Panc1 (cell line): Measurements from ENCODE around the gene TMEM187. TPM values are rescaled to one million over a fixed set of nuclear protein-coding genes. Genes with fewer than 3 reads are reported as not detected.
A peak's percentile ranks its signal among the peaks of the same experiment; 100 is the strongest.

Experiments used
- ATAC-seq: fragments of 200-7000 bp; cut with Tn5 transposase; 2 replicates; pipeline ENCODE4 v1.9.1; 2020; ENCODE audit warnings: mild to moderate bottlenecking, moderate library complexity
- BruUV-seq: library from RNA; stranded (reverse); fragments of 400-500 nt; replicated peaks from 2 replicates; lab custom pipeline; 2021; lab: Mats Ljungman, UMichigan
- CTCF ChIA-PET: fragments of 300-600 bp; sonication (Branson Sonifier 250); formaldehyde crosslinking; loops from one replicate; lab custom pipeline; 2022; ENCODE audit warnings: antibody characterized with exemption; lab: Charles Lee
- POLR2A ChIA-PET: fragments of 300-600 bp; sonication (Branson Sonifier 250); formaldehyde crosslinking; loops from one replicate; lab custom pipeline; 2022; ENCODE audit warnings: antibody characterized with exemption; lab: Charles Lee
- DNase-seq: peaks from one replicate; pipeline ENCODE4 v3.0.0-alpha.2; 2010; ENCODE audit warnings: low read depth, low spot score
- H3K27ac ChIP-seq: 2 replicates; pipeline ENCODE4 v1.5.1; 2011; ENCODE audit warnings: mild to moderate bottlenecking, low read length, inconsistent platforms
- H3K27me3 ChIP-seq: fragments of 200-500 bp; sonication (Bioruptor generic); 2 replicates; pipeline ENCODE4 v1.6.0; 2014; ENCODE audit warnings: low read length, inconsistent platforms; ENCODE audit not compliant: control insufficient read depth, insufficient read depth
- H3K36me3 ChIP-seq: fragments of 200-500 bp; sonication (Bioruptor generic); 2 replicates; pipeline ENCODE4 v1.5.1; 2014; ENCODE audit warnings: inconsistent platforms, mild to moderate bottlenecking, low read length, moderate library complexity; ENCODE audit not compliant: control insufficient read depth, insufficient read depth
- H3K4me1 ChIP-seq: 2 replicates; pipeline ENCODE4 v1.5.1; 2011; ENCODE audit warnings: inconsistent platforms, mild to moderate bottlenecking, low read length, moderate library complexity; ENCODE audit not compliant: control insufficient read depth, insufficient read depth
- H3K4me3 ChIP-seq, 2 experiments: 2 replicates each; pipeline ENCODE4 v1.5.1; 2011 to 2012; ENCODE audit warnings: low read depth in 2 of 2, low read length in 2 of 2, mild to moderate bottlenecking in 2 of 2, inconsistent platforms in 1 of 2, moderate library complexity in 1 of 2
- H3K9me3 ChIP-seq: fragments of 200-500 bp; sonication (Bioruptor generic); 2 replicates; pipeline ENCODE4 v1.5.1; 2014; ENCODE audit warnings: low read depth, mild to moderate bottlenecking, inconsistent platforms, low read length, moderate library complexity; ENCODE audit not compliant: control insufficient read depth, insufficient read depth
- POLR2AphosphoS5 ChIP-seq: IDR thresholded peaks from 2 replicates; pipeline ENCODE4 v1.6.1; 2012; ENCODE audit warnings: mild to moderate bottlenecking, low read depth, low read length, moderate library complexity
- SIN3A ChIP-seq: IDR thresholded peaks from 2 replicates; pipeline ENCODE4 v1.6.1; 2012; ENCODE audit warnings: low read depth, mild to moderate bottlenecking, low read length, moderate library complexity, borderline replicate concordance; ENCODE audit not compliant: insufficient read depth
- TCF7L2 ChIP-seq: IDR thresholded peaks from 2 replicates; pipeline ENCODE4 v1.6.1; 2011; ENCODE audit warnings: mild to moderate bottlenecking, low read depth, low read length, inconsistent platforms
- in situ Hi-C: cut with HindIII; loops from 2 replicates; pipeline ENCODE4 v1.10.0; 2016; ENCODE audit warnings: low sequenced_read_pairs, low pct_unique_long_range_greater_than_20kb
- intact Hi-C: fragments of 100-400 bp; cut with micrococcal nuclease; formaldehyde crosslinking; loops from one replicate; pipeline ENCODE4 v1.10.0; 2022; ENCODE audit not compliant: unreplicated experiment
- total RNA-seq: library from RNA; stranded (reverse); gene quantifications from one replicate; pipeline ENCODE4 v1.2.1, GENCODE V29; 2021; ENCODE audit not compliant: unreplicated experiment
- TF ChIP-seq, protein P1 (sequence below), 2 experiments: IDR thresholded peaks; 2 replicates each; pipeline ENCODE4 v1.6.1; 2011 to 2012; ENCODE audit warnings: low read depth in 2 of 2, control low read depth in 1 of 2, low read length in 1 of 2, mild to moderate bottlenecking in 1 of 2, moderate library complexity in 1 of 2; ENCODE audit not compliant: insufficient read depth in 1 of 2
- TF ChIP-seq, protein P2 (sequence below): fragments of 450-650 bp; IDR thresholded peaks from 2 replicates; pipeline ENCODE4 v1.5.1; 2017; ENCODE audit warnings: mild to moderate bottlenecking

TMEM187 gene
- total RNA-seq, 1 experiment from 2014 or later, result 15.7 TPM

DNA sequence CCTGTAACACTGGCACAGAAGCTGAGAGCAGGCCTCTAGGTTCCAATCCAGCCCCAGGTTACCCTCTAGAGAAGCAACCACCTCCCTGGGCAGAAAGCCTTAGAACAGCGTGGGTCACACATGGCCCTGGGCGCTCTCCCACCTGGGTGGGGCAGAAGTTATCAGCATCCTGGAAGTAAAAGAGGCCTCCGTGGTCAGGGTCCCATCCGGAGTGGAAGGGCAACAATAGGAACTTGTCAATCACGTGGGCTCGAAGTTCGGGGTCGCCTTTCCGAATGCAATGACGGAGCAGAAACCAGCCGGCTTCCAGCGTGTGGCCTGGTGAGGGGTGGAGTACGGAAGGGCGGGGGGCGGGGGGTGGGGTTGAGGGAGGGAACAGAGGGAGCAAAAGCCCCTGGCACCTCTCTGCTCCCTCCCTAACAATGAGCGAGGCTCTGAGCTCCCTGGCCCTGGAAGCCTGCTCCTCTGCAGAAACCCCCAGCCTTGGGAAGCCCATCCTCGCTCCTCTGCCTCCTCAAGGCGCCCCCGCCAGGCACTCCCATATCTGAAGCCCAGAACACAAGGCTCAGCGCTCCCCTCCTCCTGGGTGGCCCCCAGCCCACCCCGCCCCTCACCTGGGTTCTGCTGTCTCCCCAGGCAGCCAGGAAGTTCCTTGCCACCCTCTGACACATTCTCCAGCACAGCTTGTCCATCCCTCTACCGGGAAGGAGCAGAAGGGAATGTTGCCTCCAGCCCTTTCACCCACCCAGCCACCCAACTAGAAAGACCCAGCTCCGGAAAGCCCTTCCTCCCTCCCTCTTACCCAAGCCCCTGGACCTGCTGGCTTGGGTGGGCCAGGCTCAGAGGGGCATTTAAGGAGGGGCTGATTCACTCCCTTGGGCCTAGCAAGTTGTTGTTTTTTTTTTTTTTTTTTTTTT, 31.0 kb upstream of the TMEM187 start:
- no peak for TF ChIP-seq POLR2AphosphoS5
- TF ChIP-seq, protein P1, sequence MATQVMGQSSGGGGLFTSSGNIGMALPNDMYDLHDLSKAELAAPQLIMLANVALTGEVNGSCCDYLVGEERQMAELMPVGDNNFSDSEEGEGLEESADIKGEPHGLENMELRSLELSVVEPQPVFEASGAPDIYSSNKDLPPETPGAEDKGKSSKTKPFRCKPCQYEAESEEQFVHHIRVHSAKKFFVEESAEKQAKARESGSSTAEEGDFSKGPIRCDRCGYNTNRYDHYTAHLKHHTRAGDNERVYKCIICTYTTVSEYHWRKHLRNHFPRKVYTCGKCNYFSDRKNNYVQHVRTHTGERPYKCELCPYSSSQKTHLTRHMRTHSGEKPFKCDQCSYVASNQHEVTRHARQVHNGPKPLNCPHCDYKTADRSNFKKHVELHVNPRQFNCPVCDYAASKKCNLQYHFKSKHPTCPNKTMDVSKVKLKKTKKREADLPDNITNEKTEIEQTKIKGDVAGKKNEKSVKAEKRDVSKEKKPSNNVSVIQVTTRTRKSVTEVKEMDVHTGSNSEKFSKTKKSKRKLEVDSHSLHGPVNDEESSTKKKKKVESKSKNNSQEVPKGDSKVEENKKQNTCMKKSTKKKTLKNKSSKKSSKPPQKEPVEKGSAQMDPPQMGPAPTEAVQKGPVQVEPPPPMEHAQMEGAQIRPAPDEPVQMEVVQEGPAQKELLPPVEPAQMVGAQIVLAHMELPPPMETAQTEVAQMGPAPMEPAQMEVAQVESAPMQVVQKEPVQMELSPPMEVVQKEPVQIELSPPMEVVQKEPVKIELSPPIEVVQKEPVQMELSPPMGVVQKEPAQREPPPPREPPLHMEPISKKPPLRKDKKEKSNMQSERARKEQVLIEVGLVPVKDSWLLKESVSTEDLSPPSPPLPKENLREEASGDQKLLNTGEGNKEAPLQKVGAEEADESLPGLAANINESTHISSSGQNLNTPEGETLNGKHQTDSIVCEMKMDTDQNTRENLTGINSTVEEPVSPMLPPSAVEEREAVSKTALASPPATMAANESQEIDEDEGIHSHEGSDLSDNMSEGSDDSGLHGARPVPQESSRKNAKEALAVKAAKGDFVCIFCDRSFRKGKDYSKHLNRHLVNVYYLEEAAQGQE (IDR thresholded peaks at IDR 0.05; ENCODE audit: insufficient read depth in 1 of 2, low read depth in 2 of 2, low read length in 1 of 2), result no peak
- no peak for TF ChIP-seq SIN3A
- TF ChIP-seq, protein P2, sequence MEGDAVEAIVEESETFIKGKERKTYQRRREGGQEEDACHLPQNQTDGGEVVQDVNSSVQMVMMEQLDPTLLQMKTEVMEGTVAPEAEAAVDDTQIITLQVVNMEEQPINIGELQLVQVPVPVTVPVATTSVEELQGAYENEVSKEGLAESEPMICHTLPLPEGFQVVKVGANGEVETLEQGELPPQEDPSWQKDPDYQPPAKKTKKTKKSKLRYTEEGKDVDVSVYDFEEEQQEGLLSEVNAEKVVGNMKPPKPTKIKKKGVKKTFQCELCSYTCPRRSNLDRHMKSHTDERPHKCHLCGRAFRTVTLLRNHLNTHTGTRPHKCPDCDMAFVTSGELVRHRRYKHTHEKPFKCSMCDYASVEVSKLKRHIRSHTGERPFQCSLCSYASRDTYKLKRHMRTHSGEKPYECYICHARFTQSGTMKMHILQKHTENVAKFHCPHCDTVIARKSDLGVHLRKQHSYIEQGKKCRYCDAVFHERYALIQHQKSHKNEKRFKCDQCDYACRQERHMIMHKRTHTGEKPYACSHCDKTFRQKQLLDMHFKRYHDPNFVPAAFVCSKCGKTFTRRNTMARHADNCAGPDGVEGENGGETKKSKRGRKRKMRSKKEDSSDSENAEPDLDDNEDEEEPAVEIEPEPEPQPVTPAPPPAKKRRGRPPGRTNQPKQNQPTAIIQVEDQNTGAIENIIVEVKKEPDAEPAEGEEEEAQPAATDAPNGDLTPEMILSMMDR, result no peak
- TF ChIP-seq TCF7L2, result no peak
- peak overlapping the region; percentile 17; the same call in 1 of the 2 replicates for H3K27ac ChIP-seq
- ATAC-seq (no peak), DNase-seq (no peak)
- ChIA-PET POLR2A (interaction anchor here (0.8 kb wide), 1 partner anchor 15 kb away, joined by 9 read pairs; no protein-coding TSS in a partner anchor), CTCF (interaction anchor here (0.6 kb wide), 1 partner anchor 18 kb away, joined by 6 read pairs; no protein-coding TSS in a partner anchor)
- in situ Hi-C loops (no loop called here), intact Hi-C loops (no loop called here)
- H3K9me3 ChIP-seq, result no peaks in the 10 kb centered on the region
- H3K4me1 ChIP-seq, result peaks cover 4% of the 10 kb centered on the region
- no peaks in the 10 kb centered on the region for H3K36me3 ChIP-seq
- no TSS peak for BruUV-seq
- H3K4me3 ChIP-seq, result no peak overlapping the region
- no peaks in the 10 kb centered on the region for H3K27me3 ChIP-seq

DNA sequence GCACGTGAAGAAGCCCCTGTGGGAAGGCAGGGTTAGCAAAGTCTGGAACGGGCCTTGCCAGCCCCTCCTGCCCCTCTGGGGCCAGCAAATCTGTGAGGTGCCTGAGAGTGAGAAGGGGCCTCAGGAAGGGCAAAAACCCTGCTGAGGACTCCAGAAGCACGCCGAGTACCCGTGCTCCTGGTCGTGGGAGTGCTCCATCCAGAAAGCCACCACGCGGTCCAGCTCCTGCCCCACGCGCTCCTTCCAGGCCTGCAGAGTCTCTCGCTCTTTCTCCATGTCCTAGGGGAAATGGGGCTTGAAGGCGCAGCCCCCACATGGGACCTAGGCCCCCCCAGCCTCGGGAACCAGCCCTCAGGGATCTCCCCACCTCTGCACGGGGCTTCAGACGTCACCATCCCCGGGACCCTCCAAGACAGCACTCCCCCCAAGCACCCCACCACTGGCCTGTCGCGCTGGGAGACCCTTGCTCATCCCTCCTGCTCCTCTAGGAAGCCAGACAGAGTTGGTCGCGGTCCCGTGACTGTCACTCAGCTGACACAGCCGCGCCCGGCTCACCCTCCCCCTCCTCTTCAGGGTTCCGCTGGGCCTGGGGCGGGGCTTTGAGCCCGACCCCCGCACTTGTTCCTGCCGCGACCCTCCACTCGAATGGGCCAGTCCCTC, 28.3 kb upstream of the TMEM187 start, which contains the start of gene RENBP:
Gene RENBP, minus strand, starts transcription at position 504 of the 660 bp plus-strand sequence. Its CDS starts 33 bp downstream, at position 471.
- ChIA-PET CTCF (interaction anchor here (0.7 to 4.8 kb wide), 2 partner anchors 19 to 922 kb away, joined by 3 to 45 read pairs; partner anchors contain the start of gene ARHGAP4), POLR2A (interaction anchor here (1.1 kb wide), 1 partner anchor 21 kb away, joined by 9 read pairs; no protein-coding TSS in a partner anchor)
- in situ Hi-C loops, result no loop called here
- Histone ChIP-seq H3K36me3 (no peaks in the 10 kb centered on the region), H3K9me3 (no peaks in the 10 kb centered on the region), H3K4me1 (peaks cover 24% of the 10 kb centered on the region), H3K4me3 (no peak within 1 kb of the TSS), H3K27ac (no peak within 1 kb of the TSS), H3K27me3 (no peaks in the 10 kb centered on the region)
- ATAC-seq (no peak), DNase-seq (no peak)
- TF ChIP-seq SIN3A (no peak), TCF7L2 (no peak), POLR2AphosphoS5 (no peak)
- TF ChIP-seq, protein P2, result no peak
- TF ChIP-seq, protein P1 (IDR thresholded peaks at IDR 0.05; ENCODE audit: insufficient read depth in 1 of 2, low read depth in 2 of 2, low read length in 1 of 2), result no peak
- intact Hi-C loops, result no loop called here
- BruUV-seq, result no TSS peak
